ENCODE measurements around the gene TMEM18.

TMEM18 gene

DNA sequence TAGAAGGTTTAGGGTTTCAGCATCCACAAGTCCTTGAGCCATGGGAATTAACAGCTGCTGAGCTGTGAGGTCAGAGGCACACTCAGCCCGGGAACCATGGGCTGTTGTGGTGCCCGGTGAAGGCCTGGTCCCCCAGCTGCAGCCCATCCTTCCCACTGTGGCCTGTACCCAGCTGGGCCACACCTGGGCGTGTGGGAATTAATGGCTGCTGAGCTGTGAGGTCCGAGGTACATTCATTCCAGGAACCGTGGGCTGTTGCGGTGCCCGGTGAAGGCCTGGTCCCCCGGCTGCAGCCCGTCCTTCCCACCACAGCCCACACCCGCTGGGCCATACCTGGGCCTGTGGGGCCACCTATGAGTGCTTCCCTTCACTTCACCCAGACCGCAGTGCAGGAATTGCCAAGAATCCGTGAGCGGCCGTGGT is 25.2 kb downstream of the TMEM18 start:
- no peak for DNase-seq (ENCODE audit: low read depth in 2 of 2)

DNA sequence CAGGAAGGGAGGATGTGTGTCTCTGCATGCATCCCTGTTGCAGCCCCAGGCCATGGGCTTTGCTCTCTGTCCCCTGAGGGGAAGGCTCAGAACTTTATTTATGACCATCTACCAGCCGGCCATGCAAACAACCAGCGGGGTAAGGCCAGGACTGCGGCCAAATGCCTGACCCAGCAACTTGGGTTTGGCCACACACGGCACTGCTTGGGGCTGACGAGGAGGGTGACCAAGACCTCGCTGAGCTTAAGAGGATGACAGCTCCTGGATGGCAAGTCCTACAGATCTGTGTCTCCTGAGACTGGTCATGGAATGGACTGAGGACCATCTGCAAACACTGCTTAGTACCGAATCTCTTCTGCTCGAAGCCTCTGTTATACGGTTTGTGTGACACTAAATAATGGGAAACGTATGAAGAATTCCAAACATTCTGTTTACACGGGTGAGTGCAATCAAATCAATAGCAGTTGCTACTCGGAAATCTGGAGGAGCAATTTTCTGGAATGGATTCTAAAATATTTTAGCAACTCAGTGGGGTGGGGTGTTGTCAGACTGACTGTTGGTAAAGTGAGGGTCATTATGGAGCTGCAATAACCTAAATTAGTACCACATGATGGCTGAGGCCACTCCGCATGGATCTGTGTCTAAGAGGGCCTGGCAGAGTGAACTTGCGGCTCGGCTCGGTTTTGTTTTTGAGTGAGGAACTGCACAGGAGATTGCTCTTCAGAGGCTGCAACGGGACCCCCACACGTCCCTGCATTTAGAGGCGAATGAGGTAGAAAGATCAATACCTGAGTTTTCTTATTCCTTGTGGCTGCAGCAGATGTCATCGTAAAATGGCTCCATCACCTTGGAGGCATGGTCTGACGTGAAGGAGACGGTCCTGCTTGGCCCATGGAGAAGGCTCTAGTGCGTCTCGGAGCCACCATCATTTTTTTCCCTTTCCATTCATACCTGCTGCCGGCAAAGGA is 26.6 kb downstream of the TMEM18 start:
- peak; percentile 57 to 61 for DNase-seq (ENCODE audit: low read depth in 2 of 2)

DNA sequence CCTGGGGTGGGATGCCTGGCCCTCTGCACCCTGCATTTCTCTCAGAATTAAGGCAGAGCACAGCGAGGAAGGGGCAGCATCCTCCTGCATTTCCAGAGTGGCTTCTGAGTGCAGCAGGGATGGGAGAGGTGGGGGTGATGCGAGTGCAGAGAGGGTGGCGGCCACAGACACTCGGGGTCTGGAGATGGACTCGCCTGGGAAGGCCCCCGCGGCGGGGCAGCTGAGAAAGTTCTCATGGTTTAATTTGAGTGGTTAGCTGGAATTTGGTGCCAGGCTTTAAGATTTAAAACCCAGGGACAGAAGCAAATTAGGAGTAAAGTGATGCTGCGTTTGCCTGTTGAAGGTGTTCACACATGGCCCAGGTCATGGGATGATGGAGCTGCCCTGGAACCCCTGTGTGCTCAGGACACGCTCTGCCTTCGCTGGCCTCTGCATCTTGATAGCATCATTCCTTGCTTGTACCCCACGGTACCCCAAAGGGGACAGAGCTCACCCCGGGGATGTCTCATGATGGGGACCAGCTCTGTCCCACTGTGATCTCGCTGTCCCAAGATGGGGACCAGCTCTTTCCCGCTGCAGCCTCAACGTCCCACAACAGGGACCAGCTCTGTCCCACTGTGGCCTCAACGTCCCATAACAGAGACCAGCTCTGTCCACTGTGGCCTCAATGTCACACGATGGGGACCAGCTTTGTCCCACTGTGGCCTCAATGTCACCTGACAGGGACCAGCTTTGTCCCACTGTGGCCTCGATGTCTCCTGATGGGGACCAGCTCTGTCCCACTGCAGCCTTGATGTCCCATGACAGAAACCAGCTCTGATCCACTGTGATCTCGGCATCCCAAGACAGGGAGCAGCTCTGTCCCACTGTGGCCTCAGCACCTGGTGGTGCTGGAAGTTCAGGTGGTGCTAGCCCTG is 27.5 kb downstream of the TMEM18 start:
- DNase-seq (ENCODE audit: low read depth in 2 of 2) = no peak

DNA sequence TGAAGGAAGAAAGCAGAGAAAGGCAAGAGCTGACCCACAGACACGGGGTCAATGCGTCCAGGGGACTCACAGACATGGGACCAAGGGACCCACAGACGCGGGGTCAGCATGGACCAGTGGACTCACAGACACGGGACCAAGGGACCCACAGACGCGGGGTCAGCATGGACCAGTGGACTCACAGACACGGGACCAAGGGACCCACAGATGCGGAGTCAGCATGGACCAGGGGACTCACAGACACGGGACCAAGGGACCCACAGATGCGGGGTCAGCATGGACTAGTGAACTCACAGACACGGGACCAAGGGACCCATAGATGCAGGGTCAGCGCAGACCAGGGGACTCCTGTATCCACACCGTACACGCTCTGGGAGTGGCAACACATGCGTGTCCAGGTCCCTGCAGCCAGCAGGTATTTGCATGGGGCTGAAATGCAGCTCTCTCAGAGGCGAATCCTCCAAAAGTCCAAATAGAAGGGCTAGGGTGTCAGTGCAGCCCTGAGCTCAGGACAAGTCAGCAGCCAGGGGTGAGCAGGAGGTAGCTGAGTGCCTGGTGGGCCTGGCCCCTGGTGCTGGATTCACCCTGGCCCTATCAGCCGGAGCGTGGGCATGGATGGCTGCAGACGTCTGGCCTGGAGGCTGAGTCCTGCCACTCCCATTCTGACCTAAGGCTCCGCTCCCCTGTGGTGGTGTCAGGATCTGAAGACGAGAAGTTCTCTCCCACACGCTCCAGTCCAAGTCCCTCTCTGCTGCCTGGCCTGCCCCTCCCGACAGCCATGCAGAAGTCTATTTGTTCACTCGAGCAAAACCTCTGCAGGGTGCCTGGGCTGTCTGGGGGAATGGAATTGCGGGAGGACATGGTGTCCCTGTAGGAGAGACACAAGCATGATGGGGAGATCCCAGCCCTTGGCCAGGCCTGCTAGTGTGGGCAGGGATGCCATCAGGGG is 28.5 kb downstream of the TMEM18 start:
- DNase-seq (ENCODE audit: low read depth in 2 of 2) = no peak

DNA sequence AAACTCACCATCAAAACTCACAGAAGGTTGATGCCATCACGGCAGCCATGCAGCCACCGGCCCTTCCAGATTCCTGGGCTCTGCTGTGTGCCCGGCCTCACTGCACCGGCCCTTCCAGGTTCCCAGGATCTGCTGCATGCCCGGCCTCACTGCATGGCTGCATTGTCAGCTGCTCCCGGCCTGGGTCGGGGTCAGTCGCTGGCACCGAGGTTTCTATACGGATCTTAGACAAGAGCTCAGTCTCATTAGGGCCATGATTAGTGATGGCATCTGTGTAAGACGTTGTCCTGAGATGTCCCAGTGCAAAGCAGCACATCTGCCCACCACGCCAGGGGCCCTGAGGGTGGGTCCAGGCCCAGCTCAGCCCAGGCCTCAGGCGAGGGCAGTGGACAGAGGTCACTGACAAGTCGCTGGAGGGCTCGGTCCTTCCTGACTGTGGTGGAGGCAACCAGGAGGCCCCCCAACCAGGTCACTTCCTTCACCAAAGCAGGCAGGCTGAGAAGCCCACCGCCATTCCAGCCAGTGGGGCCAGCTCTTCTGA is 29.4 kb downstream of the TMEM18 start:
- no peak for DNase-seq (ENCODE audit: low read depth in 2 of 2)

DNA sequence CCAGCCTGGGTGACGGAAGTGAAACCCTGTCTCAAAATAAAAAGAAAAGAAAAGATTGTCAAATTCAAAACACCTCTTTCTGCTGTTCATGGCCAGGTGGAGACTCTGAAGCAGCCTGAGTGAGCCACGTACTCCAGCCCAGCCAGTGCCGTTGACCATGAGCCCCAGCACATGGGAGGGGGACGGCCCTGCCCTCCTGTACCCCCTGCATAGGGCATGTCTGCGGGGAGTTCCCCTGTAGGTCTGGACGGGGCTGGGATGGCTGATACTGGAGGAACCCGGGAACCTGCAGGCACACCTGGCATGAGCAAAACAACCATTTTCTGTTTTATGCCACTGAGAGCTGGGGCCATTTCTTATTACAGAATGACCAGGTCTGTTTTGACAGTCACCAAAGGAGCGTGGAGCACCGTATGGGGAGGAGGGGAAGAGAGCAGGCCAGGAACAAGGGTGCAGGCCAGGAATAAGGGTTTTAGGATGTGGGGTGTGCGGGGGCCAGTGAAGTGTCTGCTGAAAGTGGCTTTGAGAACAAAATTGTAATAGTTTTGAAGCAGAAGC is 30.1 kb downstream of the TMEM18 start:
- no peak for DNase-seq (ENCODE audit: low read depth in 2 of 2)

DNA sequence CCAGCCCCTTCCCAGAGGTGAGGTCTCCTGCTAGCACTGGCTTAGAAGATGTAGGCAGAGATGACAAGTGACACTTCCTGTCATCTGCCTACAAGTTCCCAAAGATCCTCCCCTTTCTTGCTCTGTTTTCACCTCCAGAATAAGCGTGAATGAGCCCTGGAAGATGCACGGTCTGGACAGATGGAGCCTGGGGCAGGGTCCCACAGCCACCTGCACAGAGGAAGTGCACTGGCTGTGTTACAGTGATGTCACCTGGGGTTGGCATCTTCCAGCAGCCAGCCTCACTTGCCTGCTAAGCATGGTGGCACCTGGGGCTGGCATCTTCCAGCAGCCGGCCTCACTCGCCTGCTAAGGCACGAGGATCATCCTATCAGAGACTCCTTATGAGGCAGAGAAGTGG is 32.3 kb downstream of the TMEM18 start:
- DNase-seq (ENCODE audit: low read depth in 2 of 2) = no peak

DNA sequence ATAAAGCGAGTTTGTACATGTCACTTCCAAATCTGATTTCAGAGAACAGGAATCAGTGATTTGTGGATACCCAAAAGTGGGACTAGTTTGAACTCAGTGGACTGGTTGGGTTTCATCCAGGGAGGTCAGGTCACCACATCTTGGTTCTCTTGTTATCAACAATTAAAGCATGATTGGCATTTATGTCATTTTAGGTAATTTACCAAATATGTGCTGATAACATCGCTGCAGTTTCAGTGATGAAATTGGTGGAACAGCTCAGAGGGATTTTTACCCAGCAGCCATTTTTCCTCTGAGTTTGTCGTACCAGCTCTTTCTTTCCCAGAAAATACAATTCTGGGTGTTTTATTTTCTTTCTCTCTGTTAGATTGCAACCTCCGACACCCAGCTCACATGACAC is 33.4 kb downstream of the TMEM18 start:
- DNase-seq (ENCODE audit: low read depth in 2 of 2) = no peak

DNA sequence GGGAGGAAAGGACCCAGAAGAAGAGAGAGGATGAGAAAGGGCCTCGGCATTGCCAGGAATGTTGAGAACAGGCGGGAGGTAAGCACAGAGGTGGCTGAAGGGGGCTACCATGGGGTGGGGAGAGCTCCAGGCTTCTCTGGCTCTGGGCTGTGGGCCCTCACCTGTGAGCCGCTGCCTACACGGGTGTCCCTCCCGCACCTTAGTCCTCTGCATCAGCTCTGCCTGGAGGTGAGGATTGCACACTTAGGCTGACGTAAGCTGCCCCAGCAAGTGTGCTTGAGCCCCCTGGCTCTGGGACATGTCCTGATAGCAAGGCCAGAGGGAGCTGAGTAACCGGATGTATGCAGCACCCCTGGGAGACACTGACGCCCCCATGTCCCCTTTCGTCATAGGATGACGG is 33.9 kb downstream of the TMEM18 start:
- no peak for DNase-seq (ENCODE audit: low read depth in 2 of 2)

DNA sequence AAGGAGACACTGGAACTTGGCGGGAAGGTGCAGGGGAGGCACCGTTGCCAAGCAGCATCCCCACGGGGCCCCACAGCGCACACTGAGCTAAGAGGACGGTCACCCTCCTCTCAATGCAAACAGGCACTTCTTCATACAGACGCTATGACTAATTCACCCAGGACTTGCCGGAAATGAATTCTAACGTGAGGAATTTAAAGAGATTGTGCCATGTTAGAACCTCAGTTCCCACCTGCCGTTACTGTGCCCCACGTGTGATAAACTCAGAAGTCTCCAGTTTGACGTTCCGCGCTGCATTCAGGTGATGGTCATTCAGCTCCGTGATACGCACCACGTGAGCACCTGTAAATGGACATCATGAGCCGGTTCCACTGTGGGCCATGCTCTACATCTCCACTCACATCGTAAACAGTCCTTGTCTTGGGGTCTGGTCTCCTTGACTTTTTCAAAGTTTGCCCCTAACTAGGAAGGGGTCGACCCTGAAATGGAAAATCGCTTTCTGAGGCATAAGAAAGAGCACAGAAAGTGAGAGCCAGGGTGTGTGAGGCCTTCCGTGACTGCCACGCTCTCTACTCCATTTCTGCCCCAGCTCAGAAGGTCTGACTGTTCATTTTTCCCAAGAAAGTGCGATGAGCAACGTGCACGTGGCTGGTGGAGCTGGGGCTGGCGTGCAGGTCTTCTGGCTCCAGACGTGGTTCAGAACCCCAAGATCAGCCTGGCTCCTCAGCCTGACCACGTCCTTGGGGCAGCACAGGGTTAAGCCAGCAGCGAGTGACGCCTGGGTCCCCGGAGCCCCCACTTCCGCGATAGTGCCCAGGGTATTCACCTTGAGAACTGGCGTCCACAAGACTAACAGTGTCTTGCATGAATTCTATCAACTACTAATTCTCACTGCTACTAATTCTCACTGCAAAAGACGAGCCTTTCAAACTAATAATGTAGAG is 35.1 kb downstream of the TMEM18 start:
- DNase-seq (ENCODE audit: low read depth in 2 of 2) = no peak

DNA sequence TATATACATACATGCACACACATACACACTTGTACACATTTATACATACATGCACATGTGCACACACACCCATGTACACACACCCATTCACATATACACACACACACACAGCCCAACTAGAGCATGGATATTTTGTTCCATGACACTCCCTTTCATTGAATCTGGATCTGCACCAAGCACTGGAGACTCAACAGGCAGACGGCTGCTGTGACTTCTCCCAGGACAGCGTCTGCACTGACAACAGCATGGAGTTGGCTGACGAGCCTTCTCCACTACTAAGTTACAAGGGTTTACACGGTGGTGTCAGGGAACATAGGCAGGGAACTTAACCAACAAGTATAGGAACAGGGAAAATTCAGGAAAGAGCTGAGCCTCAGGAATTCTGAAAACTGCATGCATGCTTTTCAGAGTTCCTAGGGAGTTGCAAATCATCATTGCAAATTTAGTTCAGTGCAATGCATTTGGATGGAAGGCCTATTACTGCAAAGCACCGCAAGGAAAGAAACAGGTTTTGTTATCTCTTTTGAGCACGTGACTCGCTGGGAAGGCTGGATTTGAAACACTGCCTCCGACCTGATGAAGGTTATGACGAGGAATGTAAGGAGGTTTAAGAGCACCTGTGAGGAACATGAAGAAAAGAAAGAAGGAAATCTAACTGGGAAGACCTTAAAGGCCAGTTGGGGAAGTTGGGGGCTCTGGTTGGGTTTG is 35.9 kb downstream of the TMEM18 start:
- DNase-seq (ENCODE audit: low read depth in 2 of 2) = no peak

DNA sequence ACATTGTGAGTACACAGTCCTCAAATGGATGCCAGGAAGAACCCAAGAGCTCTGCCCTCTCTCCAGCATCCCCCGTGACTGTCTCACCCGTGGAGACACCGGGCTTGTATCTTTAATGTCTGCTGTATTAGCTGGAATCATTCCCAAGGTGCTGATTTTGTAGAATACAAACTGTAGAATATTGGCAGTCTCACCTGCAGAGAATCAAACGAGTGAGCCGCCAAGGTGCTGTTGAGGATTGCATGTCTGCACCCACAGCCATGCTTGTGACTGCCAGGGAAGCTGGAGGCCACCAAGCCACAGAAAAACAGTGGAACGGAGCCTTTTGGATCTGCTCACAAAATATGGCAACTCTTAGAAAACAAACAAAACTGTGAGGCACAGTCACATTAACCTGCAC is 37.5 kb downstream of the TMEM18 start:
- no peak for DNase-seq (ENCODE audit: low read depth in 2 of 2)

DNA sequence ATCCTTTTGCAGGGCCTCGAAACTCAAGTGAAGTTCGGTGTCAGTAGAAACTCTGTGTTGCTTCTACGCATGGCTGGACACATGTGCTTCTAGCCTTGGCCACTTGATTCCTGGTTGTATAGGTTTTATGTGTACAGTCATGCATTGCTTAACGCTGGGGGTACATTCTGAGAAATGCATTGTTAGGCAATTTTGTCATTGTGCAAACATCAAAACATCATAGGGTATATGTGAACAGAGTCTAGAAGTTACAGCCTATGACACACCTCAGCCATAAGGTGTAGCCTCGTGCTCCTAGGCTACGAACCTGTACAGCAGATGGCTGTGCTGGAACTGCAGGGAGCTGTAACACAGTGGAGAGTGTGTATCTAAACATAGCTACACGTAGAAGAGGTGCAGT is 39.4 kb downstream of the TMEM18 start:
- no peak for DNase-seq (ENCODE audit: low read depth in 2 of 2)

DNA sequence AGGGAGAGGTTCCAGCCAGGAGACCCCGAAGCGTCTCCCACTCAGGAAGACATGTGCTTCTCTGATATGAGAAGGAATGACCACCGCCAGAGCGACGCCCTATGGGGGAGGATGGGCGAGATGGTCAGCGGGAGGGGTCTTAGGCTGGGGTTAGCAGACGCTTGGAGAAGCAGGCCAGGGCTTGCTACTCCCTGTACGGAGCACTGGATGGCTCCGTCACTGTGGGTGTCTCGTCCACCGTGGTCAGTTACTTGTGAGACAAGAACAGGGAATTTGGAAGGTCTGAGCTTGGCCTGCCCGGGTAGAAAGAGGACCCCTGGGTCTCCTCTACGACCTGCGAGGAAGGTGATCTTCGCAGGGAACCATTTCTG is 39.8 kb downstream of the TMEM18 start:
- DNase-seq (ENCODE audit: low read depth in 2 of 2) = no peak

DNA sequence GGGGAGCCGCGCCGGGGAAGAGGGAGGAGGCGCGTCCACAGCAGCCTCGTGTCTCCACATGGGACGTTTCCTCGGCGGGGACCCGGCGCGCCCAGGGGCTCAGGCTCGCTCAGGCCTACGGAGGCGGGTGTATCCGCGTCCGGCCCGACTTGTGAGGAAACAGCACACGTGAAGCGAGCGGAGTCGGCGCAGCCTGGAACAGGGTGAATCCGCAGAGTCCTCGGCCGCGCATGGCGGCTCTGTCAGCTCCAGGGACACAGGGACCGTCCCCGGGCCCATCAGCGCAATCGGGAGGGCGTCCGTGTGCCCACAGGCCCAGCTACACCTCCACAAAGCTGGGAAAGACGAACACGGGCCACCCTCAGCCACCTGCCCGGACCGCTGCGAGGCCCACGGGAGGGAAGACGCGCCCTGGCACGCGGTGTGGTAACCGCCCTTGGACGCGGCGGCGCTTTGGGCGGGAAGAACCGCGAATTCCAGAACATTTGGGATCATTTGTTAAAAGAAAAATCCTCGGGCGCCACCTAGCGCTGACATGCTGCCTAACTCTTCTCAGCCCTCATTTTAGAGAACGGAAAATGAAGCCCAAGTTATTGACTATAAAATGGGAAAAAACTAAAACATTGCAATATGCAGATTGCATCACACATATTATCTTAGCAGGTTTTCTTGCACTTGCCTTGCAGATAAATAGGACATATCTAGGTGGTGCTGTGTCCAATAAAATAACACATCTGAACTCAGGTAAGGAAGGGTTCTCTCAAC is 40.4 kb downstream of the TMEM18 start:
- peak; percentile 43 to 44 for DNase-seq (ENCODE audit: low read depth in 2 of 2)

DNA sequence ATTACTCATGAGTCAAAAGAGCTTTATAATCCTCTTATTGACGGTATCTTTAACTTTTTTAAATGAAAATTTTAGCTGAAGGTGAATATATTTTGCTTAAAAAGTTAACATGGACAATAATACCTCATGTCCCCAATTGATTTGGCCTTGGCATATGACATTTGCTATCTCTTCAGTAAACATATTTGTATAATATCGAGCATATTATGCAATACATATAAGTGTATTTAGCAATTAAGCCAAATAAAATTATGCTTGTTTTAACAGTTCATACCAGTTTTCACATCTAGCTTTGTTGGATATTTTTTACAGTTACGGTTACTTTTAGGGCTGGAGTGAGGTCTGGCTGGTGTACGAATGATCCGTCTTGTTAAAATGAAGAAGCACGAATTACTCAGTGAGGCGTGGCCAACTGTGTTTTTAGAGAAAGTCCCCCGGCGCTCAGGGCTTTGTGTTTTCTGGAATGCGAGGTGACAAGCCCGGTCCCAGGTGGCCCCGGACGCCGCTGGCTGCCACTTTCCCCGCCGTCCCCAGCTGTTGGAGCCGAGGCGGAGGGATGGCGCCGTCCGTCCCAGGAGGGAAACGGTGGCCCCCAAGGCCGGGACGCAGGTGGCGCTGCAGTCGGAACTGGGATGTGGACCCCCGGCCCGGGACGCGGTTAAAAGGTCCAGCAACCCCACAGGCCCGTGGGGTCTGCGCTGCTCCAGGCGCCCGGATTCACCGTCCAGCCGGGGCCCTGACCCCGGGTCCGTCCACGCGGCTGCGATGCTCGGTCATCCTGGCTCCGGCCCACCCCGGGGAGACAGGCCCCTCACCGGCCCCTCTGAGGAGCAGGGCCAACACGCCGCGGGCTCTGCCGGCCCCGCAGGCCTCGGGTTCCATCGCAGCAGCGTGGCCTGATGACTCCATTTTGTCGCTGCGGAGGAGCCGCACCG is 41.3 kb downstream of the TMEM18 start:
- DNase-seq (ENCODE audit: low read depth in 2 of 2) = no peak

Measured in fibroblast of skin of left quadriceps (primary cell).